Stimulated activated CD8-positive, alpha-beta memory T cell treated with anti-CD3 and anti-CD28 coated beads, Interleukin-15, amount 100 ng/mL, for 4 hours (primary cell): ENCODE measurements around the gene EXOC8.
"Not testable (repeated sequence)": the region's sequence is repeated elsewhere in the genome, so short reads cannot be mapped to it uniquely, and the experiment has no call there.

Experiments used
- DNase-seq, 2 donors: peaks; one replicate each; pipeline ENCODE4 v3.0.0-alpha.2; 2020; ENCODE audit warnings: low read depth in 2 of 2

Gene EXOC8

DNA sequence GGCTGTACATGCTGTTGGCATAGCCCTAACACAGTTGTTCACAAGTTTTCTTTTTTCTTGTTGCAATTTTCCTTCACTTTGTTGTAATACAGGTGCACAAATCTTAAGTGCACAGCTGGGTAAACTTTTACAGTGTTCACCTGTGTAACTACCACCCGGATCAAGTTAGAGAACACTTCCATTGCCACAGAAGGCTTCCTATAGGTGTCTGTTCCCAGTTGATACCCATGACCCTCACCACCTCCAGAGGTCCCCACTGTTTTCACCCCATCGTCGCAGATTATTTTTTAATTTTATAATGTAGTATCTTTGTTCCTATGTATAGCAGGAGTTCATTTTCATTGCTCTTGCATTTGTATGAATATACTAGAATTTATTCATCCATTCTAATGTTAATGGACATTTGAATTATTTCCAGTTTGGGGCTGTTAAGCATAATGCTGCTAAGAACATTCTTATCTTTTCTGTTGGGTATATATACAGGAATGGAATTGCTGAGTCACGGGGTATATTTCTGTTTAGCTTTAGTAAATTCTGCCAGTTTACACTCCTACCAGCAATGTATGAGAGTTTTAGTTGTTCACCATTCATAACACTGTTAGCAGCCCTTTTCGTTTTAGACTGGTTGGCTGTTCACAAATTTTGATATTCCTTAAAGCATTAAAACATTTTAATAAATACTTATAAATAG is 16.8 kb upstream of the EXOC8 start:
- no peak for DNase-seq

DNA sequence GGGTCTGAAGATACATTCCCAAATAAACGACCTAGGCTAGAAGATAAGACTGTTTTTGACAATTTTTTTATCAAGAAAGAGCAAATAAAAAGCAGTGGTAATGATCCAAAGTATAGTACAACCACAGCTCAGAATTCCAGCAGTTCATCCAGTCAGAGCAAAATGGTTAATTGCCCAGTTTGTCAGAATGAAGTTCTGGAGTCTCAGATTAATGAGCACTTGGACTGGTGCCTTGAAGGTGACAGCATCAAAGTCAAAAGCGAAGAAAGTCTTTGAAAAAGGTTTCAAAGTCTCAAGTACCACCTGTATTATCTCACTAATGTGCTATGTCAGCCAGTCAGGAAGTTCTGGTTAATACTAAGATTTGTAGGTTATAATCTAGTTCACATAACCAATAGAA is 15.4 kb upstream of the EXOC8 start:
- DNase-seq, result no peak

DNA sequence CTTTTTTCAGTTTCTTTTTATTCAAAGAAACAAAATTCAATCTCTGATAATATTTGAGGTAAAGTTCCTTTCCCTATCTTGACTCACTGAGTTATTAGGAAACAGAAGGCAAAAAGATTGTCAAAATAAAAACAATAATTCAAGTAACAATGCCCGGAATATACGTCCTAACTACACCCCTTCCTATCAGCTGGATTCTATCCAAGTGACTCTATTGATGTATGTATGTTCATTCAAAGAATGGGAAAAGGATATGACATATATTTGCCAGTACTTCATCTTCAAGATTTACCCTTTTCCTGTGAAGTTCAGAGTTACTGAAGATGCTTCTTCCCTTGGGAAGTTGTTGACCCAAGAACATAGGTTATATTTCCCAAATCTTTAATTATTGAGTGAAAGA is 14.2 kb upstream of the EXOC8 start:
- no peak for DNase-seq

DNA sequence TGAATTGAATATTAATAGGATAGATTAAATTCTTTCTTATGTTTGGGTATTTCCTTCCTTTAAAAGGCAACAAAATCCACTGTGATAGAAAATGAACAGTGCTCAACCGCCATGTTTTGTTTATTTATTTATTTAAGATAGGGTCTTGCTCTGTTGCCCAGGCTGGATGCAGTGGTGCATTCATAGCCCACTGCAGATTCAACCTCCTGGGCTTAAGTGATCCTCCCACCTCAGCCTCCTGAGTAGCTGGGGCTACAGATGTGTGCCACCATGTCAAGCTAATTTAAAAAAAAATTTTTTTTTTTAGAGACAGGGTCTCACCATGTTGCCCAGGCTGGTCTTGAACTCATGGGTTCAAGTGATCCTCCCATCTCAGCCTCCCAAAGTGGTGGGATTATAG is 11.2 kb upstream of the EXOC8 start:
- not testable (repeated sequence) for DNase-seq

DNA sequence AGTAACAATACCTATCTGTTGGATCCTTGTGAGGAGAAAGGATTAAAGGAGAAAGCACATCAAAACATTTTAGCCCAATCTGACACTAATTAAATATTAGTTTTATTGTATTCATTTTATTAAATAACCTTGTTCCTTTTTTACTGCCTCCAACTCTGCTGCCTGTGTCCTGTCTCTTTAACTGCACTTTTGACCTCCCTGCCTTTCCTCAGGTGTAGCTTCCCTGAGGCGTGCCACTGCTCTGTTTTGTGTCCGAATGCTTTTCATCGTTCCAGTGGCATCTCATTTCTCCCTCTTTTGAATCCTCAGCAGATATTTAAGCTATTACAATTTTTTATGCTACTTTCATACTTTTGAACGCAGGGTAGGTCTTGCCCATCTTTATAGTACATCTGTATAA is 10.8 kb upstream of the EXOC8 start:
- DNase-seq, result no peak

DNA sequence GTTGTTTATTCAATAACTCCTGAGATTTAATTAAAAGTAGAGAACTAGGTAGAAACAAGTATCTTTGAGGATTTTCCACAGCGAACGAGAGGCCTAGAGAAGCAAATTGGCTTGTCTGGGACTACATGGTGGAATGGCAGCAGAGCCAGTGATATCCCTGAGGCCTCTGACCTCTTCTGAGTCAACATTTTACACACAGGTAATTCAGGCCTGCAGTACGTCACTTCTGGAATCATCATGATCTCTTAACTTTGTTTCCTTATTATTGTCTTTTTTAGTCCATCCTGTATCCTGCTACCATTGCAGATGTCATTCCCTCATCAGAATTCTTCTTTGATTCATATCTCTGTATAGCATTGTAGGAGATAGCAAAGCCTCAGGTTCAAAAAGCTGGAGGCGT is 10.3 kb upstream of the EXOC8 start:
- DNase-seq, result no peak

DNA sequence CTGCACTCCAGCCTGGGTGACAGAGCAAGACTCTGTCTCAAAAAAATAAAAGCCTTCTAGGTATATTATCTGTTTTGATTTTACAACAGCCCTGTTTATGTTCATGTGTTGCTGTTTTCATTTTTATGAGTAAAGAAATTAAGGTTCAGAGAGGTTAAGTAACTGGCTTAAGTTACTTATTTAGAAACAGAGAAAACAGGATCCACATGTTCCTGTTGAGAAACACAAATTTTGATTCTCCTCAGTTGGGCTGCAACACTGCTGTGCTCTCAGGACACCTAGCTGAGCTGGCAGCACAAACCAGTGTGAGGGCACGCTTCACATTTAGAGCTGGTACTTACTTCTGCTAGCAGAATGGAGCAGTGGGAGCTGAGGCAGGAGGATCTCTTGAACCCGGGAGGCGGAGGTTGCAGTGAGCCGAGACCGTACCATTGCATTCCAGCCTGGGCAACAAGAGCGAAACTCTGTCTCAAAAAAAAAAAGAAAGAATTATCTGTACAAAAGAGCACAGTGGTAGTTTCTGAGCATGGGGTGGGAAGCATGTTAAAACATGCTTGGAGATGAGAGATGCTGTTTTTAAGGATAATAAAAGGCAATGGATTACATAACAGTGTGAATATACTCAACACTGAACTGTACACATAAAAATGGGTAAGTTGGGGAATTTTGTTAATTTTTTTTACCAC is 2.8 kb upstream of the EXOC8 start:
- DNase-seq, result no peak

DNA sequence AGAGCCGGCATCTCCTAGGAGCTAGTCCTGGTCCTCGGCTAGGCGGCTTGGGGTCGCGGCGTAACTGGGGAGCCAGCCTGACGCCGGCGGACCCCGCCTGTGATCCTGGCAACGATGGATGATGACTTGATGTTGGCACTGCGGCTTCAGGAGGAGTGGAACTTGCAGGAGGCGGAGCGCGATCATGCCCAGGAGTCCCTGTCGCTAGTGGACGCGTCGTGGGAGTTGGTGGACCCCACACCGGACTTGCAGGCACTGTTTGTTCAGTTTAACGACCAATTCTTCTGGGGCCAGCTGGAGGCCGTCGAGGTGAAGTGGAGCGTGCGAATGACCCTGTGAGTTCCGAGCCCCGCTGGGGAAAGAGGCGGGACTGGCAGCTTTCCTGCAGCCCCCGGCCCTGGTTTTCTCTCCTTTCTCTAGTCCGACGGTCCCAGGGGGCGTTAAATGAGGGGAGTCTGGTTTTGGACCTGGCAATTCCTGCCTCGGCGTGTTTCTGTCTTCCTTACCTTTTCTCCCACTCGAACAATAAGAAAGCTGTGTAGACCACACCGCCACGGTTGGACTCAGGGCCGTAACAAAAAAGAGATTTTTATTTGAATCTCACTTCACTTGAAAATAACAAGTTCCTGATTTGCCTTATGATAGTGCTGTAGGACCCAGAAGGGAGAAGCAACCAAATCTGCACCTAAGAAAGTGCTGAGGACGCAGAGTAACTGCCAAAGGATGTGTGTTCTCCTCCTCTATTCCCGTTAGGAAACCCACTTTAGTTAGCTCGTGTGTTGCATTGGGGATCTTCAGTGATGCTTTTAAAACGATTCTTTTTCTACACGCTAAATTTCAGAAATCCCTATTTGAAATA is 847 bp upstream of the EXOC8 start, which contains the start of gene SPRTN:
Gene SPRTN (plus strand): TSS at position 24 of the 859 bp plus-strand sequence. CDS start 91 bp downstream, at position 115.
- no peak for DNase-seq

DNA sequence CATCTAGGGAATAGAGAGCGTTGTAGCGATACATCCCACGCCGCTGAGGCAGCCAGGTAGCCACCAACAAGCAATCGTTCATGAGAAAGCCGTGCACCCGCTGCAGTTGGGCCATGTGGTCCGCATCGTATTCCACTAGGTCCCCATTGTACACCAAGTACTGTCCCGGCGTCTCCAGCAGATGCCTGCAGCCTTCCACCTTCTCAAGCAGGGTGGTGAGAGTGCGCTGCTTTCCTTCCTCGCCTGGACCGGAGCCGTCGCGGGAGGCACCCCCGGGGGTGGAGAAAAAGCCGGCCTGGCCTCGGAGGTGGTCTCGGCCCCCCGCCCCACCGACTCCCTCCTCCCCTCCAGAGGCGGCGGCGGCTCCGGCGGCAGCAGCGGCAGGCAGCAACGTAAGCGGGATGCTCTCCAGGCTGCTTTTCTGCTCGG is 595 bp downstream of the EXOC8 start:
- no peak for DNase-seq

DNA sequence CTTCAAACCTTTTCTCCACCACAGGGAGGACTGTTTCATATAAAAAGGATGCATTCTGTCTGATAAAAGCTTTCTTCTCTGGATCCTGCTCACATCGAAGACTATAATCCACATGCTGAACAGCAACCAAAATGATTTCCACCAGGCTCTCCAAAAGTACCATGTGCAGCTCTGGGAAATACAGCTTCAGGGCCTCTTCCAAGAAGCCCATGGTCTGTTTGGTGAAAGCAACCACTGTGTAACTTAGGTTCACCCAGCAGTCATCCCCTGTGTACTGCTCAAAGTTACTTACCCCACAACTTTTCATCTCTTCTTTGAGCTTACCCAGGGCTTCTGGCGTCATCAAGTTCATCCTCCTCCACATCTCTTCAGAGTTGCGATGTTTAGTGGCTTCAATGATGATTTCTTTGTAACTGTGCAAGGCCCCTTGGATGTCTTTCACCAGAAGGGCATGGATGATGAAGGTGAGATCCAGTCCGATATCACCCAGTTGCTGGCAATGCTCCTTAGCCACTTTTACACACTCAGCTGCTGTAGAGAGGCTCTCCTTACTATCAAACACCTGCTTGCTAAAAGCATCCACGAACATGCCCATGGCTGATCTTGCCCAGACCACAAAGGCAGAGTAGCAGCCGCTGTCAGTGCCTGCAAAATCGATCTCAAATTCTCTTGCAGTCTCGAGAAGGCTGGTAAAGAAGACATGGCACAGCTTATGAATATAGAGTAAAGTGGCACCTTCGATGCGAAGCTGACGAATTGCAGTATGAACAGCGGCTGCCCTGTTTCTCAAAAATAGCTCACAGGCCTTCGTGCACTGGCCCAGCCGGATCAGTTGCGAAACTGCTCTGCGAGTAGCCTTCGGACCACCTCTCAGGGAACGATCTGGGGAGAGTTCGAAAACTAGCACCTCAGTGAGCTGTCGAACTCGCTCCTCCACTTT is 1.7 kb downstream of the EXOC8 start:
- DNase-seq, result no peak

DNA sequence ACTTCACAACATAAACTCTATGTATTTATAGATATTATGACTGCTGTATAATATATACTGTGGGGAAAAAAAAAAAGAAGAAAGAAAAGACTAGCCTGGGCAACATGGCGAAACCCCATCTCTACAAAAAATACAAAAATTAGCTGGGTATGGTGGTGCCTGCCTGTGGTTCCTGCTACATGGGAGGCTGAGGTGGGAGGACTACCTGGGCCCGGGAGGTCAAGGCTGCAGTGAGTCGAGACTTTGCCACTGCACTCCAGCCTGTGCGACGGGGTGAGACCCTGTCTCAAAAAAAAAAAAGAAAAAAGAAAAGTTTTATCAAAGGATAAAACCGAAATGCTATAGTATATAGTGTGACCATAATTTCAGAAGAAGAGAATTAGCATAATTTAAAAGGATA is 2.7 kb downstream of the EXOC8 start:
- no peak for DNase-seq

DNA sequence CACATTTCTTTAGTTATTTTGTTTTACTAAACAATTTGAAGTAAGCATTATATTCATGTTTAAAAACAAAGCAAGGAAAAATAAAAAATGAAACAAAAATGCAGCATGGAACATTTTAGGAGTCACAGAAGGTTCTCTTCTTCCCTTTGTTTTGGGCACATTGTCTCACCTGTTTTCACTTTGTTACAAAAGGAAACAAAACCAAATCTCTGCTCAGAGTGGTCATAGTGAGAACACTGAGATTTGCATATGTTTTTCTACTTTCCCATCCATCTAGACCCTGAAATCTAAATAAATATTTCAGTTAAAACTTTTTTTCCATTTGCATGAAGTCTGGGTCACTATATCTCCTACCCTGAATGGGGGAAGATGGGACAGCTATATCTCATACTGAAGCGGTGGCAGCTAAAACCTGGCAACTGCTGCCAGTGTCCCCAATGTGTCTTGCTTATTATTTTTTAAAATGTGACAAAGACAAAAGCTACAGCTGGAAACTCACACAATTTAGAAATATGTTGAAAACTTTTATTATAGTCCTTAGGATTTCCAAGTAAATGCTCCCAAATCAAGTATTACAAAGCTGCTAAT is 3.5 kb downstream of the EXOC8 start:
- no peak for DNase-seq

DNA sequence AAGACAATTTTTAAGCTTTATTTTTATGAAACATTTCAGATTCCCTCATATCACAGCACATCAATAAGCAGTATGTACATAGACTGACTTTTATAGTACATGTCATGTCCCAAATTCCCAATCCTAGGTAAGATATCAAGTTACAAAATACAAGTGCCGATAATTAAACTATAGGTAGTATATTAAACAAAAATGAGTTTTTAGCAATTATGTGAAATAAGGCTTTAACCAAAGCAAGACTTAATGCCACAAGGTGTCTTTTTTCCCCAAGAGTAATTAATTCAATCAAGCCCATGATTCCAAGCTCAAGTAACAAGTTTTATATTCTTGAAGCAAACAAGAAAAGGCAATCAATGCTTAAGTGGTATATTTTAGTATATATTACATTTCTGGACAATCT is 4.9 kb downstream of the EXOC8 start:
- no peak for DNase-seq

DNA sequence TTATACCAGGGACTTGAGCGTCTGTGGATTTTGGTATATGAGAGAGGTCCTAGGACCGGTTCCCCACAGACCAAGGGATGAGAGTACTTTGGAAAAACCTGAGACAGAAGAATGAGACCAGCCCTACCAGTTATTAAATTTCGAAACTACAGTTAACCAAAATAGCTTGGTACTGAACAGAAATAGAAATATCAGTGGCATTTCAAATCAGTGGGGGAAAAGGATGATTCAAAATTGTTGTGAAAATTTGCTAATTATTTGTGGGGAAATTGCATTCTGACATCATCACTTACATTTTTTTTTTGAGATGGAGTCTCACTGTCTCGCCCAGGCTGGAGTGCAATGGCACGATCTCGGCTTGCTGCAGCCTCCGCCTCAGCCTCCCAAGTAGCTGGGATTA is 8.2 kb downstream of the EXOC8 start:
- no peak for DNase-seq

DNA sequence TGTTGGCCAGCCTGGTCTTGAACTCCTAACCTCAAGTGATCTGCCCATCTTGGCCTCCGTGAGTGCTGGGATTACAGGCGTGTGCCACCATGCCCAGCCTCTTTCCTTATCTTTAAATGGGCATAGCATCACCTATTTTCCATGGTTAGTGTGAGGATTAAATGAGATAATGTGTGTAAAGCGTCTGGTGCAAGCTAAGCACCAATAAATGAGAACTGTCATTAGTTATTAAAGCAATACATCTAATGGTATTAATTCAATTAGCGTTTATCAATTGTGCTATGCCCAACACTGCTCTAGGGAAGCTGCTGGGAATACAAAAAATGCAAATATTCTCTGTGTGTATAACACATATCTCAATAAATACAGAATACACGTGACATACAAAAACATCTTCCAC is 10.0 kb downstream of the EXOC8 start:
- no peak for DNase-seq

DNA sequence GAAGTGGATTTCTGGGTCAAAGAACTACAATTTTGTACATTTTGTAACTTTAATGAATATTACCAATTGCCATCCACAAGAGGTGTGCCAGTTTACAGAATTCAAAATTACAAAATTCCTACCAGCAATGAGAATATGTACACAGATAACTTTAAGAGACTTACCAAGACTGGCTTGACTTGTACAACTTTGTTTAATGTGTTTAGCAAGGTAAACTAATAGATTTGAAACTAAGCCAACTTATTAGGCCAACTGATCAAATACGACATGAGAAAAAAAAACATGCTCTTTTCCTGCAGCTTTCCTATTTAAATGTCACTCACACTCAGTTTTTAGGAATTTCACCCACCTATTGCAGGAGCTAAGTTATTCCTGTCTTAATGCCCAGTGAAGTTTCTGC is 11.4 kb downstream of the EXOC8 start:
- no peak for DNase-seq

DNA sequence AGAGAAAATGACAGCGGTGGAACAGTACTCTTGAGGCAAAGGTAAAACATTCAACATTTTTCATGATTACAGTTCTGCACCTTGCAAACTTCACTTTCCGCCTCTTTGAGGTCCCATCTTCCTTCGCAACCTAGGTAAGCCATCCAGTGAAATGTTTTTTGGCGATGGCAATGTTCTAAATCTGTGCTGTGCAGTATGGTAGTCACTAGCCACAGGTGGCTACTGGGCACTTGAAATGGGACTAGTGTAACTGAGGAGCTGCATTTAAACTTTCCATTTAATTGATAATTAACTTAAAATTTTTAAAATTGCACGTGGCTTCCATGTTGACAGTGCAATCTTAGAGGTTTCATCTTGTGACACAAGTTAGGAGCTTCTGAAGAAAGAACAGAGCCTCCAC is 13.0 kb downstream of the EXOC8 start:
- DNase-seq, result no peak

DNA sequence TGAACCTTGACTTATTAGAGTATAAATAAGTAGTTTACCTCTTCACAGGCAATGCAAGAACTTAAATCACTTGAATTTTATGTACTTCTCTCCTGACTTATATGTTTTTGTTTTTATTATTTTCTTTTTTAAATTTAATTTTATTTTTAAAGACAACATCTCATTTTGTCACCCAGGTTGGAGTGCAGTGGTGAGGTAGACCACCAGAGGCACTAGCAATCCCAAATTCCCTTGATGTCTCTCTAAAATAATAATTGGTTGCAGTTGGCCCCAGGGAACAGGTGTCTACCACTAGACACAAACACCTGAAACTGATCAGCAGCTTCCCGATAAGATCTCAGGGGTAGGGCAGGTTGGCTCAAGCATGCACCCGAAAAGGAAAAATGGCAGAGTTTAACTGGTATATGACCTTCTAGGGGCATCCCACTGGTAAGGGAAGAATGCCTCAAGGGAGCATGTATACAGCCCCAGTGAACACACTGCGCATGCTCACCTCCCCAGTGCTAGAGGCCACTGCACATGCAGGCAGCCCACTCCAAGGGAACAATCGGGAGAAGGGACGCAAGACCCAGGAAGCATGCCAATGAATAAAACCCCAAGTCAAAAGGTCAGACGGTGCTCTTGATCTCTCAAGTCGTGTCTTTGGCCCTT is 14.6 kb downstream of the EXOC8 start:
- no peak for DNase-seq

DNA sequence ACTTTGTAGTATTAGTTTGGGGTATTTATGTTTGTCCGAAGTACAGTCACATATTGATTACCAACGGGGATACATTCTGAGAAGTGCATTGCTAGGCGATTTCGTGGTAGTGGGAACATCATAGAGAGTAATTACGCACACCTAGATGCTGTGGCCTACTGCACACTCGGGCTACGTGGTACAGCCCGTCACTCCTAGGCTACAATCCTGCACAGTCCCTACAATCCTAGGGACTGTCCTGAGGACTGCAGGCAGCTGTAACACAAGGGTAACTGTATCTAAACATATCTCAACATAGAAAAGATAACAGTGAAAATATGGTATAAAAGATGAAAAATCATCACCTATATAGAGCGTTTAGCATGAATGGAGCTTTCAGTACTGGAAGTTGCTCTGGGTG is 18.6 kb downstream of the EXOC8 start:
- no peak for DNase-seq

DNA sequence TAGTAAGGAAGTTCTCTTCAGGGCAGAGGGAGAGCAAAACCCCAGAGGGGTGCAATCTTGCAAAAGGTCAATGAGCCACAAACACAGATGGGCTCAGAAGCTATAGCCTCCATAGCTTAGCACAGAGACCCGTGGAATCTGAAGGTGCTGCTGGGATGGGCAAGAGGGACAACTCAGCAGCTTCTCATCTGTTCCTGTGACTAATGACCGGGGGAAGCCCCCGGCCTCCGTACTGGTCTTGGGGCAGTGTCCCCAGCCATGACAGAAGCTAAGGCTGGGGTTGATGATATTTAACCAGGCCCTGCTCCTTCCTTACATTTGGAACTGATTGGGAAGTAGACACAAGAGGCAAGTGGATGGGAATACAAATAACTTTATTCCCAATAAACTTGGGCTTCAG is 19.1 kb downstream of the EXOC8 start:
- DNase-seq, result no peak

DNA sequence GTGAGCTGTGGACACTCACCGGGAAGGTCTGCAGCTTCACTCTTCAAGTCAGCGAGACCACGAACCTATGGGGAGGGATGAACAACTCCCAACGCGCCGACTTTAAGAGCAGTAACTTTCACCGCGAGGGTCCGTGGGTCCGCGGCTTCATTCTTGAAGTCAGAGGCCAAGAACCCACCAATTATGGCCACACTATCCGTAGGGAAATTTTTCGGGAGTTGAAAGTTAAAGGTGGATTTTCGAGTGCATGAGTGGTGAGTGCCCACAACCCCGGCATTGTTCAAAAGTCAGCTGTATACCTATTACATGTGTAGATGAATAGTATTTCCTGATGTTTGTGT is 19.7 kb downstream of the EXOC8 start:
- DNase-seq, result no peak
